ENCODE data around the gene TMUB2. TPM values are rescaled to one million over a fixed set of nuclear protein-coding genes. Genes with fewer than 3 reads are reported as not detected.
A peak's percentile ranks its signal among the peaks of the same experiment; 100 is the strongest.

TMUB2 gene
- total RNA-seq, 6 donors from 2014 or later: 28.5 to 46.1 (median 34.9) TPM

DNA sequence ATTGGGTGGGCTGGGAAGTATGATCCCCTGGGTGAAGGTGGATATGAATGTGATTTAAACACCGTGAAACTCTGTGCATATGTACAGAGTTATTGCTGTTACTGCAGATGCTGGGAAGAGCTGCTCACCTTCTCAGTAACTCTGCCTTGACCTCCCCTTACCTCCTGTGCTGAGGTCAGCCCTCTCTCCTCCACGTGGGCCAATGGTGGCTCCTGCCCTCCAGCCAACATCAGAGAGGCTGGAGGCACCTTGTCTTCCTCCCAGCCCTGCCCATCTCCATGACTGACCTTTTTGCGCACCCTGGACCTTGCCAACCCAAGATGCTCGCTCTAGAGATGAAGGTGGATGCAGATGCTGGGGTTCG is 16.7 kb upstream of the TMUB2 start:
- peaks cover 0 to 4% (median 0%) of the 10 kb centered on the region in 4 donors for H3K36me3 ChIP-seq
- H3K27ac ChIP-seq: no peak overlapping the region
- no peak for ATAC-seq (ENCODE audit: low FRiP score in 2 of 2)
- DNase-seq: no peak
- peaks cover 4 to 11% (median 9%) of the 10 kb centered on the region in 4 donors for H3K4me1 ChIP-seq
- no peaks in the 10 kb centered on the region for H3K27me3 ChIP-seq
- 60 to 75% methylated on average over 2 to 5 of the region's 5 CpGs for WGBS, 2 donors
- no peak for TF ChIP-seq CTCF (IDR thresholded peaks at IDR 0.05)
- TF ChIP-seq POLR2A (IDR thresholded peaks at IDR 0.05): no peak
- no peak for TF ChIP-seq POLR2AphosphoS5 (IDR thresholded peaks at IDR 0.05)
- H3K4me3 ChIP-seq: no peak overlapping the region
- H3K9me3 ChIP-seq: no peaks in the 10 kb centered on the region

DNA sequence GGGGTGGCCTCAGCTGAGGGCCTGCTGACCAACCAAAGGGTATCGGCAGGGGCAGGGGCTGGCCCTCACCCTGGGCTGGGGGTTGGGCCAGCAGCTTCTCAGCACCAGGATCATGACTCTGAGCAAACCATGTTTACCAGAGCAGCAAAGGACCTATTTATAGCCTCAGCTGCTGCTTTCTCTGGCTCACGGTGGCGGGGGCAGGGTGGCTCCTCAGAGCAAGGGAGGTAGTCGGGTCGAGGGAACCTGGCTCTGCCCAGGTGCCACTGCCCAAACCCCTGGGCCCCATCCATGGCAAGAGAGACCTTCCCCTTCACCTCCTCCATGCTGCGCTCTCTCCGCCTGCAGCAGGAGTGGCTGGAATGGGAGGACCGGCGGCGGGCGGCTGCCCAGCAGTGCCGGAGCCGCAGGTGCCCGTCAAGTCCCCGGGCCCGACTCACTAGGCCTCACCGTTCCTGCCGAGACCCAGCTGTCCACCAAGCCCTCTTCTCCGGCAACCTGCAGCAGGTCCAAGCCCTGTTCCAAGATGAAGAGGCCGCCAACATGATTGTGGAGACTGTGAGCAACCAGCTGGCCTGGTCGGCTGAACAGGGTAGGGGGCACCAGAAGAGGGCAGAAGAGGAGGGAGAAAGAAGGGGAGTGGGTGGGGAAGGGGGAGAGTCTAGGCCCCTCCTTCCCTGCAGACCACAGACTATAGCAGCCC is 16.1 kb upstream of the TMUB2 start, which contains the start of gene ASB16:
Gene ASB16, plus strand, starts transcription at position 206 of the 703 bp plus-strand sequence. Its CDS starts 86 bp downstream, at position 292.
- WGBS, 2 donors: 10 to 41% methylated on average over 18 of the region's 21 CpGs
- Histone ChIP-seq H3K27ac (no peak within 1 kb of the TSS), H3K36me3 (peaks cover 0 to 4% (median 0%) of the 10 kb centered on the region in 4 donors), H3K9me3 (no peaks in the 10 kb centered on the region), H3K4me1 (peaks cover 4 to 11% (median 9%) of the 10 kb centered on the region in 4 donors), H3K4me3 (peak within 1 kb of the TSS in 1 of 4 donors; percentile 4), H3K27me3 (no peaks in the 10 kb centered on the region)
- no peak for DNase-seq
- no peak for TF ChIP-seq CTCF (IDR thresholded peaks at IDR 0.05)
- no peak for TF ChIP-seq EP300 (IDR thresholded peaks at IDR 0.05)
- no peak for TF ChIP-seq POLR2AphosphoS5 (IDR thresholded peaks at IDR 0.05)
- TF ChIP-seq POLR2A (IDR thresholded peaks at IDR 0.05): no peak
- no peak for ATAC-seq (ENCODE audit: low FRiP score in 2 of 2)

DNA sequence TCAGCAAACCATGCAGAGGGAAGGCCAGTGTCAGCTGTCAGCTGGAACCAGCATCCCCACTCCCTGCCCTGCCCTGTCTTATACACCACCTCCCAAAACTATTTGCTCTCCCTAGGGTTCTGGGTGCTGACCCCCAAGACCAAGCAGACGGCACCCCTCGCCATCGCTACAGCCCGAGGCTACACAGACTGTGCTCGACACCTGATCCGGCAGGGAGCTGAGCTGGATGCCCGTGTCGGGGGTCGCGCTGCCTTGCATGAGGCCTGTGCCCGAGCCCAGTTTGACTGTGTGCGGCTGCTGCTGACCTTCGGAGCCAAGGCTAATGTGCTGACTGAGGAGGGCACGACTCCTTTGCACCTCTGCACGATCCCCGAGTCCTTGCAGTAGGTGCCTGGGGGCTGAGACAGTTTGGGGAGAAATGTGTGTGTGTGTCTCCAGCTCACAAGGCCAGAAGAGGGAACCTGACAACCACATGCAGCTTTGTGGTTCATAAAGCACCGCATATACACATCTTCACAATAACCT is 14.8 kb upstream of the TMUB2 start:
- H3K4me3 ChIP-seq: no peak overlapping the region
- peaks cover 0 to 10% (median 4%) of the 10 kb centered on the region in 4 donors for H3K36me3 ChIP-seq
- WGBS, 2 donors: 82% methylated on average over 10 to 17 of the region's 17 CpGs
- no peak overlapping the region for H3K27ac ChIP-seq
- ATAC-seq (ENCODE audit: low FRiP score in 2 of 2) (no peak), DNase-seq (no peak)
- peaks cover 4 to 11% (median 9%) of the 10 kb centered on the region in 4 donors for H3K4me1 ChIP-seq
- H3K9me3 ChIP-seq: no peaks in the 10 kb centered on the region
- no peak for TF ChIP-seq CTCF (IDR thresholded peaks at IDR 0.05)
- H3K27me3 ChIP-seq: no peaks in the 10 kb centered on the region

DNA sequence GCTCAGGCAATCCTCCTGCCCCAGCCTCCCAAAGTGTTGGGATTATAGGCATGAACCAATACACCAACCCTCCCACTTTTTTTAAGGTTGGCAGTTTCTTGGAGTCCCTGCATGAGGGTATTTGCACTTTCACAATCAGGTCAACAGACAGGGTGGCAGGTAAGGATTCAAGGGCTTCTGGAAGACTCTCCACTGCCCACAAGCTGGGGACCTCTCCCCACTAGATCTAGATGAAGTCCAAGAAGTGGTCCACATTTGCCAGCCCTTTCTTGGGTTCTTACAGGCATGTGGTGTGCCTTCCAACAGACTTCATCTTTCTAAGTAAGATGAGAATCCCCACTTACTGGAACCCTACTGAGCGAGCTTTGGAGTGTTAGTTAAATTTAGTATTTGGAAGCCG is 12.3 kb upstream of the TMUB2 start:
- DNase-seq: no peak
- WGBS, 2 donors: 91 to 94% methylated on average over 2 of the region's 2 CpGs
- Histone ChIP-seq H3K27ac (no peak overlapping the region), H3K9me3 (no peaks in the 10 kb centered on the region), H3K27me3 (no peaks in the 10 kb centered on the region), H3K36me3 (peaks cover 0 to 30% (median 17%) of the 10 kb centered on the region in 4 donors), H3K4me1 (peaks cover 4 to 9% (median 8%) of the 10 kb centered on the region in 4 donors), H3K4me3 (no peak overlapping the region)
- TF ChIP-seq EP300 (IDR thresholded peaks at IDR 0.05): no peak
- no peak for TF ChIP-seq POLR2A (IDR thresholded peaks at IDR 0.05)
- no peak for TF ChIP-seq POLR2AphosphoS5 (IDR thresholded peaks at IDR 0.05)
- TF ChIP-seq CTCF (IDR thresholded peaks at IDR 0.05): no peak
- ATAC-seq (ENCODE audit: low FRiP score in 2 of 2): no peak

DNA sequence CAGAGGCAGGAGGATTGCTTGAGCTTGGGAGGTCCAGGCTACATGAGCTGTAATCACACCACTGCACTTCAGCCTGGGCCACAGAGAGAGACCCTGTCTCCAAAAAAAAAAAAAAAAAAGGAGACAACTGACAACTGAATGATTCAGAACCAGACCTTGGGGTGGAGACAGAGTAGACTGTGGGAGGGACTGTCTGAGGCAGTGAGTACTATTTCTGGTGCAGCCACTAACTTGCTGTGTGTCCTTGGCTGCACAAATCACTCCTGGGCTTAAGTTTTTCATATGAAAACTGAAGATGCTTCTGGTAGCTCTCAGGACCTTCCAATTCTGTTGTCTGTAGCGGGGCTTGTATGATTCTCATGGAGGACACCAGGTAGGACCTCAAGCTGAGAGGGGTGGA is 10.5 kb upstream of the TMUB2 start:
- DNase-seq: no peak
- no peaks in the 10 kb centered on the region for H3K9me3 ChIP-seq
- H3K36me3 ChIP-seq: peaks cover 0 to 30% (median 17%) of the 10 kb centered on the region in 4 donors
- WGBS, 2 donors: 88 to 100% methylated on average over 1 of the region's 1 CpG
- H3K27me3 ChIP-seq: no peaks in the 10 kb centered on the region
- H3K27ac ChIP-seq: no peak overlapping the region
- H3K4me3 ChIP-seq: no peak overlapping the region
- peak in 1 of 2 donors; percentile 10 for ATAC-seq (ENCODE audit: low FRiP score in 2 of 2)
- TF ChIP-seq CTCF (IDR thresholded peaks at IDR 0.05) (no peak), POLR2AphosphoS5 (IDR thresholded peaks at IDR 0.05) (no peak), POLR2A (IDR thresholded peaks at IDR 0.05) (no peak), EP300 (IDR thresholded peaks at IDR 0.05) (no peak)
- H3K4me1 ChIP-seq: no peaks in the 10 kb centered on the region

Data from upper lobe of left lung (tissue), 6 donors.